OCI-LY7 (cell line): ENCODE results near the gene BTG3.

Source experiments
- CTCF ChIP-seq: fragments of 200-600 bp; sonication (generic); conservative IDR thresholded peaks from 2 replicates; pipeline ENCODE4 v1.5.1; 2014; ENCODE audit warnings: mild to moderate bottlenecking, antibody characterized with exemption, low read length, moderate library complexity, mixed read lengths
- EZH2phosphoT487 ChIP-seq: fragments of 200-600 bp; sonication (generic); IDR thresholded peaks from 2 replicates; pipeline ENCODE4 v1.6.1; 2018; ENCODE audit warnings: low read depth, borderline replicate concordance, mild to moderate bottlenecking, mixed run types, antibody characterized with exemption, low read length, moderate library complexity, mixed read lengths

DNA sequence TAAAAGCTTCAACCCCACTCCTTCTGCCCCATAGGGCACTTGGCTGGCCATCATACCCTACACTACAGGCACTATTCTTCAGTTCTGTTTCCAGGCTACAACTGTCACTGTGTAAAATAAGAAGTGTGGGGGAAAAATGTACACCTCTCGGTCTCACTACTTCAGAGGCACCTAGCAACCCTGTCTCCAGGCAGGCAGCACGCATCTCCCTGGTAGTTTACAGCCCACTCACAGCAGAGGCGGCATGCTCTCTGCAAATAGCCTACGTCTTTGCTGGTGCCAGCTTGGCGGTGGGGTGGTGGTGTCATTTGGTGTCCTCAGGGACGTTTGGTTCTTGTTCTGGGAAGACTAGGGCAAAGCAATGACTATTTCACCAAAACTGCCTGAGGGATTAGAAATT, 48.2 kb upstream of the BTG3 start:
- TF ChIP-seq CTCF (no peak), EZH2phosphoT487 (no peak)
